K562 (cell line): Measurements from ENCODE around the gene RYR1. TPM values are rescaled to one million over a fixed set of nuclear protein-coding genes. Genes with fewer than 3 reads are reported as not detected.
A peak's percentile ranks its signal among the peaks of the same experiment; 100 is the strongest.

Source experiments
- AFF1 ChIP-seq, 2 experiments: fragments of 450-650 bp; IDR thresholded peaks; 2 replicates each; pipeline ENCODE4 v1.6.1; 2018; ENCODE audit warnings: mild to moderate bottlenecking in 2 of 2, low read depth in 1 of 2; ENCODE audit not compliant: partially characterized antibody in 2 of 2
- CTBP1 ChIP-seq: fragments of 450-650 bp; IDR thresholded peaks from 2 replicates; pipeline ENCODE4 v1.6.1; 2016; ENCODE audit warnings: borderline replicate concordance
- E2F5 ChIP-seq: sonication (generic); formaldehyde crosslinking; IDR thresholded peaks from 2 replicates; pipeline ENCODE4 v1.8.0; 2022; ENCODE audit warnings: mild to moderate bottlenecking, missing genetic modification reagents
- ESRRB ChIP-seq: fragments of 250-450 bp; sonication (Bioruptor Pico); IDR thresholded peaks from 2 replicates; pipeline ENCODE4 v1.5.0; 2020; ENCODE audit warnings: mild to moderate bottlenecking, moderate library complexity, borderline replicate concordance
- FOXO4 ChIP-seq: fragments of 450-650 bp; formaldehyde crosslinking; IDR thresholded peaks from 2 replicates; pipeline ENCODE4 v1.4.0; 2020; ENCODE audit warnings: mild to moderate bottlenecking, moderate library complexity
- NBN ChIP-seq: fragments of 450-650 bp; IDR thresholded peaks from 2 replicates; pipeline ENCODE4 v1.6.1; 2016; ENCODE audit warnings: low read depth, mild to moderate bottlenecking
- NCOA1 ChIP-seq: fragments of 450-650 bp; IDR thresholded peaks from 2 replicates; pipeline ENCODE4 v1.6.1; 2016; ENCODE audit warnings: low read depth
- NFRKB ChIP-seq: fragments of 450-650 bp; IDR thresholded peaks from 2 replicates; pipeline ENCODE4 v1.6.1; 2016; ENCODE audit warnings: low read depth
- NRF1 ChIP-seq, 2 experiments: fragments of 450-650 bp; IDR thresholded peaks in 1 of 2; conservative IDR thresholded peaks in 1 of 2; 2 replicates each; pipeline ENCODE4 v1.6.1; 2014; ENCODE audit warnings: mild to moderate bottlenecking in 2 of 2
- NUFIP1 ChIP-seq: fragments of 450-650 bp; IDR thresholded peaks from 2 replicates; pipeline ENCODE4 v1.6.1; 2018; ENCODE audit not compliant: partially characterized antibody
- PYGO2 ChIP-seq: fragments of 450-650 bp; IDR thresholded peaks from 2 replicates; pipeline ENCODE4 v1.6.1; 2016; ENCODE audit warnings: mild to moderate bottlenecking, missing genetic modification characterization, moderate library complexity, missing compliant biosample characterization
- RBFOX2 ChIP-seq: fragments of 200-400 bp; formaldehyde crosslinking; IDR thresholded peaks from 2 replicates; pipeline ENCODE4 v1.6.1; 2017; ENCODE audit warnings: low read depth, mild to moderate bottlenecking, low read length, moderate library complexity
- RCOR1 ChIP-seq, 2 experiments: IDR thresholded peaks; 2 replicates each; pipeline ENCODE4 v1.6.1; 2012; ENCODE audit warnings: low read depth in 2 of 2, low read length in 2 of 2, borderline replicate concordance in 1 of 2, improper control_type of control experiment in 1 of 2
- RFX7 ChIP-seq: fragments of 250-450 bp; sonication (Bioruptor Pico); IDR thresholded peaks from 2 replicates; pipeline ENCODE4 v1.5.1; 2021; ENCODE audit warnings: mild to moderate bottlenecking
- SRSF3 ChIP-seq: fragments of 200-400 bp; formaldehyde crosslinking; IDR thresholded peaks from 2 replicates; pipeline ENCODE4 v1.6.1; 2016; ENCODE audit warnings: mild to moderate bottlenecking, low read length, moderate library complexity; ENCODE audit not compliant: insufficient read depth
- SRSF7 ChIP-seq: fragments of 200-400 bp; formaldehyde crosslinking; optimal IDR thresholded peaks from 2 replicates; pipeline ENCODE3; 2017; ENCODE audit warnings: mild to moderate bottlenecking, low read depth, low read length
- ZBED1 ChIP-seq: IDR thresholded peaks from 2 replicates; pipeline ENCODE4 v1.6.1; 2014
- ZBTB2 ChIP-seq: fragments of 450-650 bp; IDR thresholded peaks from 2 replicates; pipeline ENCODE4 v1.6.1; 2016; ENCODE audit warnings: antibody characterized with exemption
- ZFP91 ChIP-seq: sonication (generic); formaldehyde crosslinking; IDR thresholded peaks from 2 replicates; pipeline ENCODE4 v1.8.0; 2022; ENCODE audit warnings: mild to moderate bottlenecking, missing genetic modification reagents
- ZNF124 ChIP-seq: sonication (generic); formaldehyde crosslinking; IDR thresholded peaks from 2 replicates; pipeline ENCODE4 v1.8.1; 2022; ENCODE audit warnings: missing genetic modification reagents
- ZSCAN29 ChIP-seq: fragments of 450-650 bp; IDR thresholded peaks from 2 replicates; pipeline ENCODE4 v1.6.1; 2017
- polyA plus RNA-seq, 8 experiments: library from polyadenylated mRNA; depleted of rRNA in 4 of 8; stranded (reverse) in 5 of 8; unstranded in 3 of 8; fragments of >200 nt; fragmentation: Nextera tagmentation in 2 of 8; fragmentation: Illumina TruSeq in 1 of 8; extraction: Ambion mirVana in 2 of 8; extraction: Trizol in 1 of 8; gene quantifications; 2 replicates each; pipeline versions ENCODE4 v1.2.1 to v1.2.3, GENCODE V29; 2011 to 2014; ENCODE audit warnings: inconsistent platforms in 1 of 8, missing spikeins in 1 of 8
- total RNA-seq, 7 experiments: library from RNA; depleted of rRNA in 6 of 7; stranded (reverse); fragments of >200 nt in 6 of 7; fragmentation: Illumina TruSeq in 2 of 7; extraction: Trizol in 2 of 7; gene quantifications; 2 replicates each; pipeline versions ENCODE4 v1.2.1 to v1.2.3, GENCODE V29; 2011 to 2021; ENCODE audit warnings: low replicate concordance in 1 of 7

RYR1 gene
- total and polyA plus RNA-seq, 9 of the 15 experiments (the other 6 are each of a cell fraction or from before 2014, with no cell fraction given): 0.11 to 7.4 (median 3.7) TPM

- no peak for TF ChIP-seq FOXO4 (CRISPR knock-in tag)
- TF ChIP-seq ZSCAN29: no peak
- no peak for TF ChIP-seq NUFIP1
- TF ChIP-seq ZFP91 (CRISPR knock-in tag): no peak
- no peak for TF ChIP-seq PYGO2
- TF ChIP-seq RBFOX2: peak; percentile 53
- no peak for TF ChIP-seq ESRRB (CRISPR knock-in tag)
- no peak for TF ChIP-seq NFRKB
- no peak for TF ChIP-seq SRSF7
- peak; percentile 25 to 36; a peak in 2 of 4 replicates for TF ChIP-seq NRF1 (conservative IDR thresholded peaks at IDR 0.05 in 1 of 2, IDR thresholded peaks at IDR 0.05 in 1 of 2)
- TF ChIP-seq SRSF3: no peak
- TF ChIP-seq NBN: no peak; the same call in 1 of the 2 replicates
- no peak for TF ChIP-seq ZBED1
- TF ChIP-seq ZNF124 (CRISPR knock-in tag): no peak
- no peak; the same call in 1 of the 2 replicates for TF ChIP-seq NCOA1
- peak; percentile 76 for TF ChIP-seq CTBP1
- TF ChIP-seq E2F5 (CRISPR knock-in tag): no peak
- TF ChIP-seq ZBTB2: no peak
- no peak for TF ChIP-seq RFX7 (CRISPR knock-in tag)
- no peak for TF ChIP-seq AFF1 (IDR thresholded peaks at IDR 0.05; ENCODE audit: low read depth in 1 of 2, partially characterized antibody in 2 of 2)
- TF ChIP-seq RCOR1 (IDR thresholded peaks at IDR 0.05; ENCODE audit: borderline replicate concordance in 1 of 2, low read depth in 2 of 2, low read length in 2 of 2): peak in 1 of 2 experiments; percentile 64; a peak in 1 of 4 replicates
These were observed at the start of gene RYR1 (continued) for GRCh38 chr19:38433268-38433733.
